Pancreas (tissue), 10 donors: Measurements from ENCODE around the gene CATSPERD. TPM values are rescaled to one million over a fixed set of nuclear protein-coding genes. Genes with fewer than 3 reads are reported as not detected.

ENCODE experiments used
- ATAC-seq, 4 donors: fragments of 200-7000 bp; cut with Tn5 transposase; one replicate each; pipeline versions ENCODE4 v1.8.0 to v1.9.1; 2020; ENCODE audit warnings: mild to moderate bottlenecking in 4 of 4, moderate library complexity in 4 of 4
- DNase-seq, 6 donors: peaks; one replicate each; pipeline ENCODE4 v3.0.0-alpha.2; 2020
- FAIRE-seq: peaks from 2 replicates; lab custom pipeline; 2012; peaks lifted over from hg19 to GRCh38; lab: Jason Lieb, UNC
- H3K27ac ChIP-seq, 4 donors: fragments of 200-600 bp; sonication (generic); 1 replicate in 3 of 4; 2 replicates in 1 of 4; pipeline versions ENCODE4 v1.5.0 to v1.8.0; 2020
- H3K27me3 ChIP-seq, 4 donors: fragments of 200-600 bp; one replicate each; pipeline ENCODE4 v1.8.0; 2021
- H3K36me3 ChIP-seq, 3 donors: fragments of 200-600 bp; sonication (generic) in 1 of 3; one replicate each; pipeline versions ENCODE4 v1.5.0 to v1.8.0; 2020 to 2021
- H3K4me1 ChIP-seq, 3 donors: fragments of 200-600 bp; one replicate each; pipeline ENCODE4 v1.8.0; 2021
- H3K4me3 ChIP-seq, 4 donors: fragments of 200-600 bp; sonication (generic) in 2 of 4; one replicate each; pipeline versions ENCODE4 v1.5.0 to v1.8.0; 2020 to 2021
- H3K9me3 ChIP-seq, 4 donors: fragments of 200-600 bp; one replicate each; pipeline ENCODE4 v1.8.0; 2021
- CTCF ChIP-seq, 4 donors: fragments of 200-600 bp; sonication (generic) in 3 of 4; IDR thresholded peaks; one replicate each; pipeline versions ENCODE4 v1.5.0 to v1.8.0; 2021; ENCODE audit warnings: antibody characterized with exemption in 4 of 4
- WGBS, 2 donors: extraction: QIAGEN DNeasy Blood & Tissue Kit; methylation state at CpG; one replicate each; pipeline ENCODE4 v1.1.7; 2013; 5-methylcytosine and 5-hydroxymethylcytosine counted together
- intact Hi-C, 3 donors: fragments of 100-400 bp; cut with DNase I; formaldehyde crosslinking; loops; one replicate each; pipeline versions ENCODE4 v1.11.1 to v1.14.2; 2022
- polyA plus RNA-seq, 2 donors: library from polyadenylated mRNA; stranded (reverse); fragments of 200-250 nt; gene quantifications; one replicate each; pipeline ENCODE4 v1.2.3, GENCODE V29; 2013
- total RNA-seq, 6 donors: library from RNA; stranded (reverse); fragmentation: NEBNext Ultra II Directional in 4 of 6; extraction: Animal tissue kit (Norgen Biotek cat#: 25700) in 4 of 6; gene quantifications; one replicate each; pipeline versions ENCODE4 v1.2.1 to v1.2.4, GENCODE V29; 2021 to 2023
- donor health status: healthy with polysubstance abuse.
- donor health status: DM: no; HTN: no; CAD: no; lungs with moderate emphysema.
- donor health status: DM: no; HTN: no; CAD: no.
- donor health status: control.
- donor health status: control.
- donor health status: Bipolar disorder and iron deficiency.
- donor health status: DM: yes; HTN: yes; CAD: no.
- donor health status: DM: no; HTN: no; CAD: no.
- donor health status: DM: no; HTN: no; CAD: no.
- donor health status: DM: yes; HTN: yes; CAD: no.

The CATSPERD gene
- total and polyA plus RNA-seq, 8 donors = not detected

GRCh38 chr19:5762608-5763217 is 42.3 kb downstream of the CATSPERD start:
- Histone ChIP-seq H3K4me3 (no peak overlapping the region), H3K4me1 (no peaks in the 10 kb centered on the region), H3K36me3 (no peaks in the 10 kb centered on the region), H3K27ac (no peak overlapping the region), H3K27me3 (no peaks in the 10 kb centered on the region), H3K9me3 (no peaks in the 10 kb centered on the region)
- no peak for FAIRE-seq
- no peak for DNase-seq
- WGBS, 2 donors = 62 to 84% methylated on average over 5 of the region's 5 CpGs
- intact Hi-C loops = no loop called here
- TF ChIP-seq CTCF (IDR thresholded peaks at IDR 0.05) = no peak
- no peak for ATAC-seq

- ATAC-seq = no peak
- H3K4me1 ChIP-seq = no peaks in the 10 kb centered on the region
- intact Hi-C loops = no loop called here
- H3K27ac ChIP-seq = no peak overlapping the region
- no peaks in the 10 kb centered on the region for H3K27me3 ChIP-seq
- no peaks in the 10 kb centered on the region for H3K9me3 ChIP-seq
- TF ChIP-seq CTCF (IDR thresholded peaks at IDR 0.05) = no peak
- no peak overlapping the region for H3K4me3 ChIP-seq
- no peaks in the 10 kb centered on the region for H3K36me3 ChIP-seq
- 87 to 88% methylated on average over 3 of the region's 3 CpGs for WGBS, 2 donors
- no peak for DNase-seq
- no peak for FAIRE-seq
Measured at GRCh38 chr19:5765220-5765619, 44.8 kb downstream of the CATSPERD start.

GRCh38 chr19:5767949-5768348 is 47.5 kb downstream of the CATSPERD start:
- TF ChIP-seq CTCF (IDR thresholded peaks at IDR 0.05) = no peak
- H3K4me1 ChIP-seq = no peaks in the 10 kb centered on the region
- FAIRE-seq (no peak), ATAC-seq (no peak), DNase-seq (no peak)
- 87 to 91% methylated on average over 10 of the region's 10 CpGs for WGBS, 2 donors
- H3K36me3 ChIP-seq = no peaks in the 10 kb centered on the region
- no peaks in the 10 kb centered on the region for H3K9me3 ChIP-seq
- intact Hi-C loops = no loop called here
- no peak overlapping the region for H3K27ac ChIP-seq
- no peak overlapping the region for H3K4me3 ChIP-seq
- no peaks in the 10 kb centered on the region for H3K27me3 ChIP-seq

GRCh38 chr19:5772416-5772815 is 52.0 kb downstream of the CATSPERD start:
- no peaks in the 10 kb centered on the region for H3K27me3 ChIP-seq
- no peak overlapping the region for H3K4me3 ChIP-seq
- intact Hi-C loops = loop anchor here in 1 of 3 donors (10.0 kb wide), 1 partner anchor 252 kb away; no protein-coding TSS in a partner anchor
- H3K36me3 ChIP-seq = no peaks in the 10 kb centered on the region
- H3K27ac ChIP-seq = no peak overlapping the region
- H3K9me3 ChIP-seq = no peaks in the 10 kb centered on the region
- TF ChIP-seq CTCF (IDR thresholded peaks at IDR 0.05) = no peak
- no peak for FAIRE-seq
- WGBS, 2 donors = 73 to 81% methylated on average over 19 of the region's 19 CpGs
- H3K4me1 ChIP-seq = no peaks in the 10 kb centered on the region
- no peak for ATAC-seq
- no peak for DNase-seq

- FAIRE-seq (no peak), DNase-seq (no peak), ATAC-seq (no peak)
- H3K27me3 ChIP-seq = no peaks in the 10 kb centered on the region
- H3K4me1 ChIP-seq = no peaks in the 10 kb centered on the region
- no peaks in the 10 kb centered on the region for H3K36me3 ChIP-seq
- H3K27ac ChIP-seq = no peak overlapping the region
- H3K9me3 ChIP-seq = no peaks in the 10 kb centered on the region
- H3K4me3 ChIP-seq = no peak overlapping the region
- 69 to 74% methylated on average over 5 of the region's 5 CpGs for WGBS, 2 donors
- intact Hi-C loops = loop anchor here in 1 of 3 donors (10.0 kb wide), 1 partner anchor 252 kb away; no protein-coding TSS in a partner anchor
- TF ChIP-seq CTCF (IDR thresholded peaks at IDR 0.05) = no peak
Measured at GRCh38 chr19:5773276-5773675, 52.8 kb downstream of the CATSPERD start.
